Hepatocyte (in vitro differentiated cells): Measurements from ENCODE around the gene RPN2.

ENCODE experiments used
- CTCF ChIP-seq: fragments of 200-600 bp; sonication (generic); IDR thresholded peaks from 2 replicates; pipeline ENCODE4 v1.5.1; 2016; ENCODE audit warnings: antibody characterized with exemption, mild to moderate bottlenecking; ENCODE audit not compliant: poor library complexity
- EZH2 ChIP-seq: fragments of 200-600 bp; sonication (generic); IDR thresholded peaks from 2 replicates; pipeline ENCODE4 v1.6.1; 2016; ENCODE audit warnings: antibody characterized with exemption, mild to moderate bottlenecking, borderline replicate concordance

GRCh38 chr20:37263686-37264085 is 84.6 kb downstream of the RPN2 start:
- no peak for TF ChIP-seq CTCF
- no peak for TF ChIP-seq EZH2
